NCI-H1105 (cell line): ENCODE results near the gene DAAM2.

Source experiments
- DNase-seq: peaks from one replicate; lab custom pipeline; 2025; lab: John Stamatoyannopoulos, UW

The DAAM2 gene

DNA sequence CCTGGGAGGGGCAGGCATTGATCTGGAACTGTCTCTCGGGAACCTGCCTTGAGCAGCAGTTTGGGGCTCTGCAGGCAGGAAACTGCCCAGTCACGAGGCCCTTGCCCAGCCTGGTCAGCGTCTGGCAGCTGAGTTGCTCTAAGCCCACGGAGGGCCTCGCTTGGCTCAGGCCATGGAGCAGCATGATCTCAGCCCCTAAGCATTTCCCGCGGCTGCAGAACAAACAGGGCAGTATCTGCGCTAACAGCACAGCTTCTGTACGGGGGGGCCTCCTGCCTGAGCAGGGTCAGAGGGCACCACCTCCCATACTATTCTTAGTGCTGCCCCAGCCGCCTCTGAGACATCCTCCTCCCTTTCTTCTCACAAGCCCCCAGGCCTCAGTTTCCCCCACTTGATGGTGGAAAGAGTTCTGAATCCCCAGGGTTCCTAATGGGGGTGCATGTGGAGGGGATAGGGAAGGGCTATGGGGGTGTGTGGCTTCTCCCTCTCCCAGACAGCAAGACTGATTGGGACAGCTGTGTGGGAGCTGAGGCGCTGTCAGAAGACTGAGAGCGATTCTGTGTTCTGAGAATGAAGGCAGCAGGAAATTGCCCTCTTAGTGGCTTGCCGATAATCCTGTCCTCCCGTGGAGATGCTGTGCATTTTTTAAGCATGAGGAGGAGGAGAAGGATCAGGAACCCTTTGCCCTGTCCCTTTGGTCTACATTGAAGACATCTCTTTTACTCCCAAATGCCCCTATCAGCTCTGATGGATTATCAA, 95.7 kb downstream of the DAAM2 start:
- DNase-seq, result no peak

- DNase-seq, result no peak
Observed at GRCh38 chr6:39889229-39889628, 97.1 kb downstream of the DAAM2 start.

- DNase-seq, result no peak
Observed at GRCh38 chr6:39891353-39891752, 99.2 kb downstream of the DAAM2 start.

DNA sequence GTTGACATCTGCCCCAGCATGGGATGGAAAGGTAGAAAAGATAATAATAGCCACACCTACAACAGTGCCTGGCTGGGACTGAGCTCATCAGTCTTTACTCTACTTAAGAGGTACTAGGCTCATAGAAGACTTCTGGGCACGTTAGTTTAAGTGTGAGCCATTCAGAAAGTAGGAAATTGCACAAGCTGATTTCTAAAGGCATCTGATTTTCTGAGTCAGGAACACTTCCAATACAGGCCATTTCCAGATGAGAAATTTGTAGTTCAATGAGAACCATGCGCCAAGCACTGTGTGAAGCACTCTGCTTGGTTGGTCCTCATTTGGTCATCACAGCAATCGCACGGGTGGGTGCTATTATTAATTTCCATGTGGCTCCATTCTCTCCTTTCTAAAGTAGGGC, 99.8 kb downstream of the DAAM2 start:
- DNase-seq, result no peak

DNA sequence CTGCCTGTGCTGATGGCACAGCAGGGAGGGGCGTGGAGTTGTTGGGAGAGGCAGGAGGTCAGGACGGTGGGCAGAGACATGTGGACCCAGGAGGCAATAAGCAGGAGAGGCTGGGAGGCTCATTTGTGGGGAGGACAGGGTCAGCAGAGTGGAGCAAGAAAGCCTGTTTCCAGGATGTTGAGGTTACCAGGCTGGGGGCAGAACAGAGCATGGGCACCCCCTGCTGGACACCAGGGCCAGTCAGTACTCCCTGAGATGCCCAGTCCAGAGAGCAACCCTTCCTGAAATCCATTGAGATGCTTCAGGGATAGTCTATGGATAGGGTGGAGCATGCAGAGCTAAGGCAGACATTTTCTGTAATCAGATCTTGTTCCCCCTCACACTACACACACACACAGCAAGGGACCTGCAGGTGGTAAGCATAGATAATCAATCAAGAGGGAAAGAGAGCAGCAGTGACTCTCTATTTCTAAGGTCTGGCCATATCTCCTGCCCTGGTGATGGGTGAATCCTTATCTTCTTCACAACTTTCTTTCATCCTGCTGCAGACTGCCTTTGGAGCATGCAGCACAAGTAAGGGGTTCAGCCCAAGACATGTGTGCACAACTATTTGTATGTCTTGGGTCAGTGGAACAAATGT, 100.4 kb downstream of the DAAM2 start:
- no peak for DNase-seq

DNA sequence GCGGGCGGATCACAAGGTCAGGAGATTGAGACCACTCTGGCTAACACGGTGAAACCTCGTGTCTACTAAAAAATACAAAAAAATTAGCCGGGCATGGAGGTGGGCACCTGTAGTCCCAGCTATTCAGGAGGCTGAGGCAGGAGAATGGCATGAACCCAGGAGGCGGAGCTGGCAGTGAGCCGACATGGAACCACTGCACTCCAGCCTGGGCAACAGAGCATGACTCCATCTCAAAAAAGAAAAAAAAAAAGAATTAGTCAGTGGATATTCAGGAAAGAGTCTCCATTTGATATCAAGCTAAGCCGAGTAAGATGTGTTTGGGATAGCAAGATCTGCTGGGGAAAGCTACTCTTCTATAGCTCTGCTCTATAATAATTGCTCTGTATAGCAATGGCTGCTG, 101.1 kb downstream of the DAAM2 start:
- no peak for DNase-seq

- no peak for DNase-seq
Observed at GRCh38 chr6:39896701-39897100, 104.5 kb downstream of the DAAM2 start.

DNA sequence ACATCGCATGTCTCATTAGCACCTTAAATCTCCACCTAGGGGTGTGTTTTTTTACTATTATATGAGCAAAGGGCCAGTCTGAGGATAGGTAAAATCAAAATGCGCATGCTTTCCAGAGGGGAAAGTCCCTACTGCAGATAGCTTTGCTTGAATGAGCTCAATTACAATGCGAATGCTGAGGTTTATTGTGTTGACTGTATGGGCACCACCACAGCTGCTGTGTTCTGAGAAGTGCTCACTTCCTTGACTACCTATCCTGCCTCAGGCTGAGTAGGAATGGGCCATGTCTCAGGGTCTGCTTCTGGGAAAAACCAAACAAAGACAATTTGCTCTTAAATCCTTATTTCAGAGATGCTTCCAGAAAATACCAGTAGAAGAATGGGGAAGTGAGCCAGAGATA, 105.5 kb downstream of the DAAM2 start:
- no peak for DNase-seq

GRCh38 chr6:39898625-39899024, 106.4 kb downstream of the DAAM2 start:
- no peak for DNase-seq

- no peak for DNase-seq
Observed at GRCh38 chr6:39899554-39900295, 107.5 kb downstream of the DAAM2 start.

DNA sequence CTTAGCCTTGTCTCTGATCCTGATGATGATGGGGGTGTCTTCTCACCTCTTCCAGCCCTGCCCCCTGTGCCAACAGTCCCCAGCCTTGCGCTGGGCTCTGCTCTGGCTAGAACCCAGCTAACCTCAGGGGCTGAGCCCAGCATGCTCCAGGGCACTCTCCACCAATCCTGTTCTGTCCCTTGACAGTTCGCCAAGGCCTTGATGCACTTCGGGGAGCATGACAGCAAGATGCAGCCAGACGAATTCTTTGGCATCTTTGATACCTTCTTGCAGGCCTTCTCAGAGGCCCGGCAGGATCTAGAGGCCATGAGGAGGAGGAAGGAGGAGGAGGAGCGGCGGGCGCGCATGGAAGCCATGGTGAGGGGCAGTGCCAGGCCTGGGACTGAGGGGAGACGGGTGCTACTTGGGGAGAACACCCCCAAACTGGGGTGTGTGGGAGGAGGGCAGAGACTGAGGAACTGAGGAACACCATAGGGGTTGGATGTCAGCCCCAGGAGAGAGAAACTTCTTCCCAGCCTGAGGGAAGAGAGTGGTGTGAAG, 109.0 kb downstream of the DAAM2 start:
- DNase-seq, result no peak

DNA sequence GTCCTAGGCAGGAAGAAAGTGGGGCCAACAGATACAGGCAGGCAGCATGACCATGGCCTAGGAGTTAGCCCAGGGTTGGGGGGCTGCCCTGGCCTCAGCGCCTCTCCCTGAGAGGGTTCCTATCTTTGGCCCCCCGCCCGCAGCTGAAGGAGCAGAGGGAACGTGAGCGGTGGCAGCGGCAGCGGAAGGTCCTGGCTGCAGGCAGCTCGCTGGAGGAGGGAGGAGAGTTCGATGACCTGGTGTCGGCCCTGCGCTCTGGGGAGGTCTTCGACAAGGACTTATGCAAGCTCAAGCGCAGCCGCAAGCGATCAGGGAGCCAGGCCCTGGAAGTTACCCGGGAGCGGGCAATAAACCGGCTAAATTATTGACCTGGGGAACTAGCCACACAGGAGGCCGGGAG, 109.5 kb downstream of the DAAM2 start:
- DNase-seq, result no peak

DNA sequence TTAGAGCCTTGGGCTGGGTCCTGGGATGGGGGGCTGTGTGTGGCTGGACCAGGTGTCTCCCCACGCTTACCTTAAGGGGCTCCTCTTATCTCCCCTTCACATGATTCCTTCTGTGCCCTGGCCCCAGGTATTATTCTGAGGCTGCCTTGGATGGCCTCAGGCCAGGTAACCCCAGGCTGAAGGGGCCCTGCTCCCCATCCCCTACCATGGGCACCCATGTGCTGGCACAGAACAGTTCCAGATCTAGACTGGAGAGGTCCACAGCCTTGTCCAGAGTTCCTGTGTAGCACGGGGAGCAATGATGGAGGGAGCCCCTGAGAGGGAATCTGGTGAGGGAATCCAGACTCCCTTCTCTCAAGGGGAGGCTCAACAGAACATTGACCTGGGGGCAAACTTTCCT, 110.0 kb downstream of the DAAM2 start:
- no peak for DNase-seq

DNA sequence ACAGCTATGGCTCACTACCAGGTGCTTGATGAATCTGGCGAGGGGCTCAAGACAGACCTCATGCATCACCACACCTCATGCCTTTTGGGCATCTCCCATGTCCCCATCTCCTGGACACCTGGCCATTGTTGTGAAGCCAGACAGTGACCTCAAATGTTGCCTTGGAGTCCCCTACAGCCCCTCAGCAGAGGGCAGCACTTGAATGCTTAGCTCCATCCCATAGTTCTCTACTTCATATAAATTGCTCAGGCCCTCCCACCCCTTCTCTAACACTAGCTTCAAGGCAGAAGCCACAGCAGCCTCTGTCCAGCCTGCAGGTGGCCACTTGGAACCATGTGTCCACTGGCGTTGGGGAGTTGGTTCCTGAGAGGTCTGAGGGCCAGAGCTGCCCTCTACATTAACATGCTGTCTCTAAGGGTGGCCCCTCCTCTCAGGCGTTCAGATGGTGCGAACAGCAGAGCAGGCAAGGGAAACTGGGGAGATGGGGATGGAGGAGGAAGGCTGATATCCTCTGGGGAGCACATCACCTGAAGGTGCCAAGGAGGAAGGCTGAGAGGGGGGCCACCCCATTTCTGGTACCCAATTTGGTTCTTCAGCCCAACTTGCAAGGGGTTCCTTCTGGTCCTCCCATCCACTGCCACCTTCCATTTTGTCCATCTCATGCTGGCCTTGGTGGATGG, 110.8 kb downstream of the DAAM2 start:
- no peak for DNase-seq

GRCh38 chr6:39903656-39904055, 111.5 kb downstream of the DAAM2 start:
- no peak for DNase-seq

DNA sequence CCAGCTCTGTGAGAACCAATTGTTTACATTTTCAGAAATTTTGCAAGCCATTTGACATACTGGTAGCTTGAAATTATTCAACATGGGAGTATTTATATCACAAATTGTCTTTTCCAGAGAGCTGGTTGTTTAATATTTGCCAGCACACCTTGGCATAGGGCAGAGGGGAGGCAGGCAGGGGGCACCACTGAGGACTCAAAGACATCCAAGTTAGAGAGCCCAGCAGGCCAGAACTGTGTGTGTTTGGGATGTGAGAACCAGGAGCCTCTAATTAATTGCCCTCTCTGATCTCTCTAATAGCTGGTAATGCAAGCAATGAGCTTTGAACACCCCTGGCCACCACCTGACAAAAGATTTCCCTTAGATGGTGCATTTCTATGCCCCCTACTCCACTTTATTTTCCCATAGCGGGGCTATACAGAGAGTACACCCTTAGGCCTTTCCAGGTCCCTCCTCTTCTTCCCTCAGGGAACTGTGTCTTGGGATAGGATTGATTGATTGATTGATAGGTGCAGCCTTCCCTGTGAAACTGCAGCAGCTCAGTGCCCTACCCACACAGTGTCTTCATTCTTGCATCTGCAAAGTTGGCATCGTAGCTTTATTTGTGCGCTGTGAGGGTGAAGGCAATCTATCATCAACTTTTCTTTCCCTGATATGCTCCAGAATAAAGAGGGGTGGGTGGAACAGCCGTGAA, 112.9 kb downstream of the DAAM2 start:
- no peak for DNase-seq

DNA sequence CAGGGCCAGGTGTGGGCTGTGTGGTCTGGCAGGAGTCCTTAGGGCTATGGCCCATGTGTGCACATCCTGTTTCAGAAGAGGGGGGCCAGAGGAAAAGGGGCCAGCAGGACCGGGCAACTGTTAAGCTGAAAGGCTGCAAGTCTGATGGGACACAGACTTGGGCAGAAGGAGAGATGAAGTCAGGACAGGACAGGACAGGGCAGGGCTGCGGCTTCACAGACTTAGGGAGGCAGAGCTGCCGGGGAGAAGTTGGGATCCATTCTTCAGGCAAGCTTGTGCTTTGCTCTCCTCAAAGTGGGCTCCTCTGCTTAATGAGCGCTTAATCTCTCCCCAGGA, 113.4 kb downstream of the DAAM2 start:
- DNase-seq, result no peak

- DNase-seq, result no peak
Observed at GRCh38 chr6:39906318-39906761, 114.2 kb downstream of the DAAM2 start.

DNA sequence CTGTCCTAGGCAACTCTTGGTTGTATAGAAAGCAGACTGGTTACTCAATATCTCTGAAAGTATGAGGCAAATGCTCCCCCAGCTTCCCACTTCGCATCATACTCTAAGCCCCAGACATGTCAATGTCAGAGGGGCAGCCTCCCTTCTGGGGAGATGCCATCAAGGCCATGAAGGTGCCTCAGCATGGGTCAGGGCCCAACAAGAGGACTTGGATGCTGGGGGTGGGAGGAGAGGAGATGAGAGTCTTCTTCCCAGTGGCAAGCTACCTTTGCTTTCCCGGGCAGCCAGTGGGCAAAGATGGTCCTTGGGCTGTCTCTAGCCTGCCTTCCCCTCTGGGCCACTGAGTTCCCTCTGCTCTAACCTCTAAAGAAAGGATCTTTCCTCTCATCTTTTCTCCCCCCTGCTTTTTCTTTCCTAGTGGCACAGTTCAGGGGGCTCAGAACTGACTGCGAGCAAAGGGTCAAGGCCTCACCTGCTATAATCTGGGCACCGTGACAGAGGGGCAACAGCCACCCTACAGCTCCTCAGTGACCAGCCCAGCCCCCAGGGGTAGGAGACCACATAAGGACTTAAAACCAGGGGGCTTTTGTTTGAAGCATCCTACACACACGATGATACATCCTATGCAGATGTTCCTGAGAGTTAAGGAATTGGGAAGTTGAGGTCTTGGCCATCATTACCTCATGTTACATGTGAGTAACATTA, 115.8 kb downstream of the DAAM2 start:
- no peak for DNase-seq

DNA sequence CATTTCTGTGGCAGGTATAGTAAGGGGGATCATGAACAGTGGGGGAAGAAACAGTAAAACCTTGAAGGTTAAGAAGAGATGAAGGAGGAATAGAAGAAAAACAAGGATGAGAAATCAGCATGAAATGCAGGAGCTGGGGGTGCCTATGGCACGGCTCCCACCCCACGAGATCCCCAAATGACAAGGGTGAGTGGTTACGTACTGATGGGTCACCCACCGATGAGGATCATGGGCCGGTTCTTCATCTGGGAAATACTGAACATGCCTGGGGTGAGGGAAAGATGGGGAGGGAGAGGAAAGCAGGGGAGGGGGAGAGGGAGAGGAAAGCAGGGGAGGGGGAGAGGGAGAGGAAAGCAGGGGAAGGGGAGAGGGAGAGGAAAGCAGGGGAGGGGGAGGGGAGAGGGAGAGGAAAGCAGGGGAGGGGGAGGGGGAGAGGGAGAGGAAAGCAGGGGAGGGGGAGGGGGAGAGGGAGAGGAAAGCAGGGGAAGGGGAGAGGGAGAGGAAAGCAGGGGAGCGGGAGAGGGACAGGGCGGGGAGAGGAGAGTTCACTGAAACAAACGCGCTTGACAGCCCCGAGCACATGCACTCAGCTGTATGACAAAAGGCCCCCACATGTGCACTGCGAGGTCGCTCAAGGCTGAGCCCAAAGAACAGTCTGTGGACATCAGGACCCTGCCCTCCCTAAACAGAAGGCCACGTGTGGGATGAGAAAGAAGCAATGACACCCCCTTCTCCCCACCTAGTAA, 116.8 kb downstream of the DAAM2 start:
- no peak for DNase-seq
